GM19452 (cell line): Measurements from ENCODE around the gene GRAMD4.

Experiments
- ATAC-seq: cut with Tn5 transposase; IDR thresholded peaks from one replicate; pipeline ENCODE4 v1.9.1; 2021; ENCODE audit not compliant: unreplicated experiment

GRAMD4 gene

DNA sequence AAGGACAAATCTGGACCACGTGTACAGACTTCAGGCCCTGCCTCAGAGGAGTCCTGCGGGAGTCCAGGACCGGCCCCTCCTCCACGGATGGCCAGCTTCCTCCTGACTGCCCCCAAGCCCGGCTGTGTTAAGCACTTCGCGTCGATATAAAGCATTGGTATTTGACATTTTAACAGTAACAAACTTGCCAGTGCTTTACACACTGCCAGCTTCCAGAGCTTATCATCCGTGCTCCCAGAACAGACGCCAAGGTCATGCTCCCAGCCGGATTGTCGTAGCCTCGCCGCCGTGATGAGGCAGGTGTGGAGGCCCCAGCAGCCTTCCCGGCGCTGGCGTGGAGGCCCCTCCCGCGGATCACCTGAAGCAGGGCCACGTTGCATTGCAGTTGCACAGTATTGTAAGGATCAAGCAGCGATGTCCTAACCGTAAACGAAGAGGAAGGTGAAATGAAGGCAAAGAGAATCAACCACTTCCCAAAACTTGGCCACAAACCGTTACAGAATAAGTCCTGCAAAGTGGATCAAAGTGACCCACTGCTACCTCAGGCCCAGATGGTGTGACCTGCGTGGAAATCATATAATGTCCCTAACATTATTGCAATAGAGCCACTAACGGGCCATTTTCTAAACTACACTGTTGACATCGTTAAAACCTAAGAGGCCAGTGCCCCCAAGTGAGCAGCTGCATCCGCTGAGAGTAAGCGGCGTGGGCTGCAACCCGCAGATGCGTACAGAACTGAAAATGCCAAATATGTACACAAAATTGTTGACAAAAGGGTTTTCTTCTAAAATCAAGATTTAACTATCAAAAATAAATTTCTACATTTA is 66.2 kb downstream of the GRAMD4 start:
- ATAC-seq = no peak

DNA sequence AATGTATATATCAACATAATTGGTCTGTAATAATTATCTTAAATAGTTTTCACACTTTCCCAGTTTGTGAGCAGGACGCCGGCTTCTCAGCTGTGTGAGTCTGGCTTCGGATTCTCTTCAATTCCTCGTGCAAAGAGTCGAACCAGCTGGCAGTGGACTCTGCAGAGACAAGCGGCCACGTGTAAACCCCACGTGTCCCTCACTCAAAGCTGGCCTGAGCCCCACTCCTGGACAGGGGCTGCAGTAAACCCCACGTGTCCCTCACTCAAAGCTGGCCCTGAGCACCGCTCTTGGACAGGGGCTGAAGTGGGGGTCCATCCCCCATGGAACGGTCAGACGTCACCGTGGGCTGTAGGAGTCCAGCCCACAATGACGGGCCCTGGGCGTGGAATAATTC is 66.9 kb downstream of the GRAMD4 start:
- ATAC-seq = no peak

DNA sequence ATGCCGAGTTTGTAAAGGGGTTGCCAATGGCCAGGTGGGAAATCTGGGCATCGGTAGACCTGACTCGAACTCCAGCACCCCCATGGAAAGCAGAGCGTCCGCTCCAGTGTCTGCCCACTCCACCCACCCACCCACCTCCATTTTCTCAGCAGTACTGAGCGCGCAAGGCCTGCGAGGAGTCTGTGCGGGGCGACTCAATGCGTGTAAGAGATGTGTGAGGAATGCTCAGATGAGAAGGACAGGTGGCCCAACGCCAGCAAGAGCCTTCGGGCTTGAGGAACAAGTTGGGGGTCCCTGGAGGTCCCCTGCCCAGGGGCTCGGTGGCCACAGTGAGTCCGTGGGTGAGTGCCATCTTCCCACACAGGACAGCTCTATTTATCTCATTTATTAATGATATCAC is 67.3 kb downstream of the GRAMD4 start:
- no peak for ATAC-seq

DNA sequence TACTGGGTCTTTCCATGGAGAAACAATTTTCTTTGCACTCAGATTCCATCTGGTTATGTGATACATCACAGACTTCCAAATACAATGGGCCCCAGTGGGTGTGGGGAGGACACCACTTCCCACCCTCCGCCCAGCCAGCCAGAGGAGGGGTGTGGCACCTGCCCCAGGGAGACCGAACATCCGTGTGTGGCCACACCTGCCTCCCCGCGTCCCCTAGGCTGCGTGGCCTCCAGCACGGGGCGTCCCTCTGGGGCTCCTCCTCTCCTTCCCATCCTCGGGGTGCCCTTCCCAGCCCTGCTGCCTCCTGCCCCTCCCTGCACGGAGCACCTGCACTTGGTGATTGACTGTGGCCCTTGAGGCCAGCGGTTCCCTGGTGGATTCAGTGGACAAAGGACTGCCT is 68.8 kb downstream of the GRAMD4 start:
- no peak for ATAC-seq

DNA sequence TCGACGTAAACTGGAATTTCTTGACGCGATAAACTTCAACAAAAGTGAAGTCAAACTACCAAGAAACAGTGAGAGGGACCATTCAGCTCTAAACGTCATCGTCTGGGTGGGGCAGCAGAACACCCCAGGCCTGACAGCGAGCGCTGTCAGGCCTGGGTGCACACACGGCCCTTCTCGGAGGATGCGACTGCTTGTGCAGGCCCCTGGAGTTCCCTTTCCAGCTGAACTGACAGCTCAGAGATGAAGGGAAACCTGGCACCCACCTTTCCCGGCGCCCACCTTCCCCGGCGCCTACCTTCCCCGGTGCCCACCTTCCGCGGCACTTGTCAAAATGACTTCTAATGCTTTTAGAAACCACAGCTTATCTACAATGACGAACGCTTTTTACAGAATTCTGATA is 70.0 kb downstream of the GRAMD4 start:
- no peak for ATAC-seq

DNA sequence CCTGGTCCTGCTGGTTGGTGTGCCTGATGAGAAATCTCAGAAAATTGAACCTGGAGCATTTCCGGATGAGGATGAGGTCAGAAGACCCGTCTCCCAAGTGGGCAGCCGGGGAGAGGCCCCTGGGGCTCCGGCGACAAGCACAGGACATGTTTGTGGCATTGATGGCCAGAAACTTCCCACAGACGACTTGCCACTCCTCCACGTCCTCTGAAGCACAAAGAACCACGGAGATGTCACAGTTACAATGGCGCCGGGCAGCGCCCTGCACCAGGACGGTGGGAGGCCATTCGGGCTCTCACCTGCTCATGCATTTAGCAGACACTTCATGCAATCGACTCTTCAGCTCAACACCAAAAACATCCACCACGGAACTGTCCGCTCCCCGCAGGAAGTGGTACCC is 71.4 kb downstream of the GRAMD4 start:
- no peak for ATAC-seq

DNA sequence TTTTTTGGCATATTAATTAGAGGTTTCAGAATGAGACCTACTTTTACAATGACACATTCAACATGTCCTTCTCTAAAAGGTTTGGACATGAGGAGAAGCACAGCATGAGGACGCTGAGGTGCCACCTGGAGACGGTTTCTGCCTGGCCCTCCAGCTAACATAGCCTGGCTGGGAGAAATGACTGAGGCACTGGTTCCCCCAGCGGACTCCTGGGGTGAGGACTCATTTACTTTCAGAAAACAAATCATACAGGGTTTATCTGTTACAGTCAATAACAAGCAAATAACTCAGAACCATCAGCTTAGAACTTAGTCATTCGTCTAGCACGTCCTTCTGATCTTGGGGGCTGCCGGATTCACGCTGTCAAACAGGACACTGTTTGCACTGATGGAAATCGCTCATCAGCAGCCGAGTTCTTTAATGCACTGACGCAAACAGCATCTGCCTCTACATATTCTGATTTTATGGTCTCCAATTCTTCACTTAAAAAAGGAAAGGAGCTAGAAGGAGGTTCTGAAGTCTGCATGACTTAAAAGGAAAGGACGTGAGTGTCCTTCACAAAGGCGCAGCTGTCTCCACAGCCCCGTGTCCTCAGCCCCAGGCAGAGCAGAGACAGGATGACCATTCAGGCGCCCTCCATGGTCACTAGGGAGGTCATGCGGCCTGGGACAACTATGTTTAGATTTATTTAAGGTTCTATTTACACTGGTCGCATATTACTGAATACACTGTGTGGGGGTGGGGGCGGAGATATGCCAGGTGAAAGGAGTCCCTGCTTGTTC is 73.6 kb downstream of the GRAMD4 start:
- no peak for ATAC-seq

DNA sequence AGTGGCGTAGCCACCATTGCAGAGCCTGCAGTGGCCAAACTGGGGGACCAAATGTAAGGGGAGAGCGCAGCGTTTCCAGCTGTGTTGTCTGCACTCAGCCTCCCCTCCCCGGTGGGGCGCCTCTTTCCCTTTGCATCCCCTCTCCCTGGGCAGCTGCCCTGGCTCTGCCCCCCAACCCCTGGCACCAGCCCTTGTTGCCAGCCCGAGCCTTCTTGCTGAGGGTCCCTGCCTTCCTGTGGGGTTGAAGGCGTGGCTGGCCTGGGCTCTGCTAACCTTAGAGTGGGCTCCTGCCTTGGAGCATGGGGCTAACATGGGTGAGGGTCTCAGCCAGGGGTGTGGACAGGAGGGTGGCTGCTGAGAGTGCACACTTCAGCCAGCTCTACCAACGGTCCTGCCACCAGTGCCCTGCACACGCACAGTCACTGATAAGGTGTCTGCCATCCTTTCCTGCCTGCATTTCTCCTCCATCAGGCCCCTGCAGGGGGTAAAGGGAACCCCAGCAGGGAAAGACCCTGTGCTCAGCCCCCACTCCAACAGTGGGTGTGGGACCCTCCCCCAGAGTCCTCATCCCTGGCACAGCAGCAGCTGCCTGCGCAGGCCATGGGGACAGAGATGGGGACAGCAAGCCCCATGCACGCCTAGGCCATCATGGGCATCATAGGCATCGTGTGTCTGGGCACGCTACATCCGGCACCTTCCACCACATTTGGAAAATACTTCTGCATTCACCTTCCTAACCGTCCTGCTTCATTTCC is 74.4 kb downstream of the GRAMD4 start:
- ATAC-seq = no peak

DNA sequence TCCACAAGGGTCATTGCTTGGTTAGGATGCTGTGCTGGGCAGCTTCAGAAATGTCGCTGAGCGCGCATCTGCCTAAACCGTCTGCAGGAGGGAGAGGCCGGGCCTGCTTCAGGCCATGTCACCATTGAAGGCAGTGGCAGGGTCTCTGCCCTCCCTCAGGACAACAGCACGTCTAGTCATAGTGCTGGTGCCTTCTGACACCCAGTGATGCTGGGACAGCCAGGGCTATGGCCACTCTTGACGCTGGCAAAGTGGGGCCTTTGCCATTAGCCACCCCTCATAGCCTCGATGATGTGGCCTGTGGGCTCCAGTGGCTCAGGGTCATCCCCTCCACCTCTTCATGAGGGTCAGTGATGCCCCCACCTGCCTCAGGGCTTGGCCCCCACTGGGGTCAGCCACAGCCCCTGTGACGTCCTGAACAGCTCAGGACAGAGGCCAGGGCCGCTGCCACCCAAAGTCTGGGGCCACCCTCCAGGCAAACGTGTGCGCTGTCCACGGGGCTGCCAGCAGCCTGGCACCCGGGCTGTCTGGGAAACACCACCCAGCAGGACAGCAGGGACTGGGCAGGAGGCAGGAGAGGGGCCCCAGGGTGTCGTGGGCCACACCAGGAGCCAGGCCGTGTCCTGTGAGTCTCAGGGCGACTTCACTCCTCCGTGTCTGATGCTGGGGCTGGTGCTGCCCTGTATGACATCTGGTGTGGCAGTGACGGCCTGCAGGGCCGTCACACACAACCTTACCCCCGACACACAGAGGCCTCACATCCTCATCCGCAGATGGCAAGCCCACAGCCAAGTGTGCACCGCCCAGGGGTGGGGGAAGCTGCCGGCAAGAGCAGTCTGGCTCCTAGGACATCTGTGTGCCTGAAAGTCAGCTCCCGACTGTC is 75.4 kb downstream of the GRAMD4 start:
- no peak for ATAC-seq

DNA sequence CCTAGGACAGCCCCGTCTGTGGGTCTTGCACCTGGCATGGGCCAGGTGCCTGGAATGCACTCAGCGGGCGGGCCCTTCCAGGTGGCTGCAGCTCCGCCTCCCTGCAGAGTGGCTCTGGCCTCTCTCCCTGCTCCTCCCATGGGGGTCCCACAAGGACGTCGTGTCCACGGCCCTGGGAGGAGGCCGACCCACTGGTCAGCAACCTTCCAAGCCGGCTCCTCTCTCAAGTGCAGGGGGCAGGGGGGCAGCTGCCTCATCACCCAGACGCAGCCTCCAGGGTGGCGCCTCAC is 76.0 kb downstream of the GRAMD4 start:
- ATAC-seq = no peak

DNA sequence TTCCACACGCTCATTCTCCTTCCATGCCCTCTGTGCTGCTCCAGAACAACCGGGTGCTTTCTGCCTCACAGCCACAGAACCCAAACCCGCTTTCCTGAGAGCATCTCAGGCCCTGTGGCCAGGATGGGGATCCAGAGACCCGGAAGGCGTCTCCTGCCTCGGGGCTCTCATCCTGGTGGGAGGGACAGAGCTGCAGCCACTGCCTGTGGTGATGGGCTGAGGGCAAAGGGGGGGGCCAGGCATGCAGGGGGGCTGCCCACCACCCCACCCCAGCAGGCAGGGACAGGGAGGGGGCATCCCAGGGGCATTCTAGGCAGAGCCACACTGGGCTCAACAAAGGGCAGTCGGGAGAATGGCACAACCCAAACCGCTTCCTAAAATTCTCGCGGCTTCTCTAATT is 76.4 kb downstream of the GRAMD4 start:
- no peak for ATAC-seq

DNA sequence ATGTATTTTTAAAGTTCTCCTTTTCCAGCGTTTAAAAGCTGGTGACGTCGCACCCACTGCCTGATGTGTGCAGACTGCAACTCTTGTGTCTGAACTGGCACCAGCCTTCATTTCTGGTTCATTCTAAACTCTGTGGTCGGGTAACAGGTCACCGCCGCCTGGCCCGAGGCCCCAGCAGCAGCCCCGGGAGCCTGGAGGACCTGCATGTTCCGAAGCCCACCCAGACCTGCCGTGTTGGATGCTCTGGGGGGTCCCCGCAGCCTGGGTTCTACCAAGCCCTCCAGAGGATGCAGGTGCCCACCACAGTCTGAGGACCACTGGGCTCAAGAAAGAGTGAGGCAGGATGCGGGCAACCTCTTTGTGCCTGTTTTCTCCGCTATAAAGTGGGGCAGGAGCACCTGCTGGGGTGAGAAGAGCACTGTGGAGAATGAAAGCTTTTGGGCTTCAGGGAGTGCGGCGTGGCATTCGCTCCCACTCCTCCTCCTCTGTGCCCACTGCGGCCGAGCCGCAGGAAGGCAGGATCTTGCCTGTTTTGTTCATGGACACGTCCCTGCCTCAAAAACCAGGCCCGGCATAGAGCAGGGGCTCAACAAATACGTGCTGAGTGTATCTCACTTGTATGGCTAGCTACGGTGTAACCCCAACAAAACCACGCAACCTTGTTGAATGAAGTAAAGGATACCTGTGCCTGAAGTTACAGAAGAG is 77.8 kb downstream of the GRAMD4 start:
- no peak for ATAC-seq

DNA sequence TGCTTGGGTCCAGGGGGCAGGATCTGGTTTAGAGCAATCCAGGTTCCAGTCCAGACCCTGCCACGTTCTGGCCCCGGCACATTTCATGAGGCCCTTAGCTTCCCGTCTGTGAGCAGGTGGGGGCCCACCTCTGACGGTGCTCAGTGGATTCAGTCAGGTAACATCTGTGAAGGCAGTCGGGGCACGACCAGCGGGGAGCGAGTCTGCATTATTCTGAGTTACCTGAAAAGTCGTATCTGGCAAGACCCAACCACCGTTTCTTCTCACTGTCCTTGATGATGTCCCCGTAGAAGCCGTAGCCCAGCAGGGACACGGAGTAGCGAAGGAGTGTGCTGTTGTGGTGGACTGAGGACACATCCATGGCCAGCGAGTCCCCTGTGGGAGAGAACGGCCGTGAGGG is 78.9 kb downstream of the GRAMD4 start:
- no peak for ATAC-seq

DNA sequence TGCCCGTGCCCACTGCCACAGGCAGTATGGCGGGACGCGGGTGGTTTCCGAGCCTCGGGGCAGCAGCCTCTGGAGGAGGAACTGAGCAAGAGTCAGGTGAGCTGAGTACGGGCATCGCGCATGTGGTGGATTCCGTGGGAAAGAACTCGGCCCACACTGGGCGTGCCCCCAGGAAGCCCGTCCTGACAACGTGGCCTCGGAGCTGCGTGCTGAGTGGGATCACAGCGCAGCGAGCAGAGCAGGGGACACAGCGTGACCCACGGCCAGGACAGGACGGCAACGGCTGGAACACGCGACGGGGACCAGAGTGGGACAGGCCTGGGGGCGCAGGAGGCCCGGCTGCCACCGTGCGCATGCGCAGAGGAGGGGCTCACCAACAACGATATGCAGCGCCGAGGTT is 81.1 kb downstream of the GRAMD4 start:
- ATAC-seq = no peak

DNA sequence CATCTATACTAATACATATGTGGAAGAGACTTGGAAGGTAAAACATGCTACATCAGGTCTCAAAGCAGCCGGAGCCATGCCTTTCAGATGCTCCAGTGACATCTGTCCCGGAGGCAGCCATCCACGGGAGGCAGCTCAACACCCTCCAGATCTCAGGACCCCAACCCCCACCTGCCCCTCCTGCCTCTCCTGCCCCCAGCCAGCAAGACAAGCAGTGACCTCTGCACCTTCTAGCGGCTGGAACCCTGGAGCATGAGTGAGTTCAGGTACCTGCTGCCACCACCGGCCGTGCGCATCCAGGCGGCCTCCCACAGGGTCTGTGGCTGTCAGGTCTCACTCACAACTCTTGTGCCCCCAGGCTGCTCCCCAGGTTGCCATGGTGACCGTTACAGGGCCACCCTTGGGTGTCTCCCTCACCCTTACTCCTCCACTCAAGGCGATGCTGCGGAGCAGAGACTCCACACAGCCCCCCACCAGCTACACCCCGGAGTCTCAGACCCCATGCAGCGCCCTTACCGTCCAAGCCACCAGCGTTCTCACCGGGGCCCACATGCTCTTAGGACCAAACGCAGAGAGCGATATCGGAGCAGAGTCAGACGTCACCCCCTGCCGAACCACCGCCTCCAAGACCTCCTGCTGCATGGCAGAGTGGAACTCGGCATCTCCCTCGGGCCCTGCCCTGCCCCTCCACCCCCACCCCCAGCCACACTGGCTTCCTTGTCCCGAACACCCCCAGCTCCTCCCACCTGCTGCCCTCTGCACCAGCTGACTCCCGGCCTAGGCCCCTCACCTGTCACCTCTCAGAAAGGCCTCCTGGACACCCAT is 83.2 kb downstream of the GRAMD4 start:
- ATAC-seq = no peak

DNA sequence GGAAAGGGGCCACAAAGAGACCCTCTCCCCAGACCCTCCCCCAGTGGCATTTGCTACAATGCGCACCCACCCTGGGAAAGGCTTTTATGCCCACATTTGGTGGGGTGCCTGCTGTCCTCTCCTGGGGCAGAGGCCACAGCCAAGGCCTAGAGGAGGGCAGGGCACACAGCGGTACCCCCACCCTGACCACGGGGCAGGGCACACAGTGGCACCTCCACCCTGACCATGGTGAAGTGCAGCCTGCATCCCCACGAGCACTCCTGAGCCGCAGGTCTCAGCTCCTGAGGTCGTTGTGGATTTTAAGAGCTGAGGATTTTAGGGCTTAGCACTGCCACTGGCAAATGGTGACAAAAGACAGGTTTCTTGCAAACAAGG is 83.8 kb downstream of the GRAMD4 start:
- no peak for ATAC-seq

DNA sequence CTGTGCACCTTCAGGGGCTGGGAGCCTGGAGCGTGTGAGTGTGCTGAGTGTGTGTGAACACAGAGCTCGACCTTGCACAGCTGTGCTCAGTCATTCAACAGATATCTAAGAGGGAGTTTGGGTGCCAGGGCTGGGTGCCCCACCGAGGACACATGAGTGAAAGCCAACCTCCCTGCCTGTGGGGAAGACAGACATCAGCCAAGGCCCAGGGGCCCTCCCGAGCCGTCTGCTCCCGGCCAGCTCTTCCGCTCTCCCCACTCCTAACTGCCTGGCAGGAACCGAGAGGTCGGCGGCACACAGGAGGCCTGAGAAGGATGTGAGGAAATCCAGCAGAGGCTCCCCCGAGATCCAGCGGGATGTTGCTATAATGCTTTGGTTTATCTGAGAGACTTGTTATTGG is 85.9 kb downstream of the GRAMD4 start:
- ATAC-seq = no peak

DNA sequence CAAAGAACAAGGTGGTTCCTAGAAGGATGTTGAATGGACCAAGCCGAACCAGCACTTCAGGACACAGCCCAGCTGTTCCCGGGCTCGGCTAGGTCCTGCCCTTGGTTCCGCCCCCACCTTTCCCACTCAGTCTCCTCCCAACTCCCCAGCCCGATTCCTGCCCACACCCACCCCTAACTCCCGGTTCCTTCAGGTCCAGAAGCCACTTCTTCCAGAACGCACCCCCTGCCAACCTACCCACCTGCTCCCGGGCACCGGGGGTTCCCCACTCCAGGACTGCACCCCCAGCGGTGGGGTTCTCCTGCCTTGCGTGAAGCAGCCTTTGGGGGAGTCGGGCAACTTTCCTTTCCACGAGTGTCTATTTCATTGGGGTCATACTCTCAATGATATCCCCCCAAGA is 87.1 kb downstream of the GRAMD4 start:
- ATAC-seq = no peak

DNA sequence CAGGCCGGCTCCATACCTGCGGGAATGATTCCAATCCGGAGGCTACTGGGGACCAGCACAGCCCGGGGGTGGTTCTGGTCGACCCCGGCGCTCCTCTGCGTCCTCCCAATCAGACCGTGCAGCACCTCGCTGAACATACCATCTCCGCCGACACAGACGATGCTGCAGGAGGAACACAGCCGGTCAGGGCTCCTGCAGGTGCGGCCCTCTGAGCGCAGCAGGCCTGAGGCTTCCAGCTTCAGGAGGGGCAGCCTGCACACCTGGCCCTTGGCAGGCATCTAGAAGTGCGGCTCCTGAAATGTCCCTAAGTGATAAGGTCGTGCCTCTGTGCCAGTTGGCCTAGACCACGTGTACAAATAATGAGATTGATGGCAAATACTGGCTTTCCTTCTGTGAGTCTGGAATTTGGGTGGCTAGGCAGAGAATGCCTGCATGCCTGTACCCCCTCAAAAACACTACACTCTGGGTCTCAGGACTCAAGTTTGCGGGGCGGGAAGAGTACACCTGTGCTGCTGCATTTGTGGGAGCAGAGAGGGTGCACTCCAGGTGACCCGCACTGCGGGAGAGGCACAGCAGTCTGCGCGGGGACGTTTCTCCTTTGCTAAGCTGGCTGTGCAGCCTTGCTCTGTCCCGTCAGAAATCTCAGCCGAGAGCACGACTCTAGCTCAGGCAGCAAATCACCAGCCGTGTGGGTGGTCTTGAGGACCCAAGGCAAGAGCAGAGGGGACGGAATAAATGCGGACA is 87.8 kb downstream of the GRAMD4 start:
- no peak for ATAC-seq
